22Rv1 (cell line): ENCODE results near the gene CCDC17.

Experiments
- ZFX ChIP-seq: fragments of 450-650 bp; IDR thresholded peaks from 2 replicates; pipeline ENCODE4 v1.6.1; 2017; ENCODE audit warnings: antibody characterized with exemption, borderline replicate concordance
- TF ChIP-seq, protein P1 (sequence below): fragments of 450-650 bp; IDR thresholded peaks from 2 replicates; pipeline ENCODE4 v1.5.1; 2017; ENCODE audit warnings: mild to moderate bottlenecking

DNA sequence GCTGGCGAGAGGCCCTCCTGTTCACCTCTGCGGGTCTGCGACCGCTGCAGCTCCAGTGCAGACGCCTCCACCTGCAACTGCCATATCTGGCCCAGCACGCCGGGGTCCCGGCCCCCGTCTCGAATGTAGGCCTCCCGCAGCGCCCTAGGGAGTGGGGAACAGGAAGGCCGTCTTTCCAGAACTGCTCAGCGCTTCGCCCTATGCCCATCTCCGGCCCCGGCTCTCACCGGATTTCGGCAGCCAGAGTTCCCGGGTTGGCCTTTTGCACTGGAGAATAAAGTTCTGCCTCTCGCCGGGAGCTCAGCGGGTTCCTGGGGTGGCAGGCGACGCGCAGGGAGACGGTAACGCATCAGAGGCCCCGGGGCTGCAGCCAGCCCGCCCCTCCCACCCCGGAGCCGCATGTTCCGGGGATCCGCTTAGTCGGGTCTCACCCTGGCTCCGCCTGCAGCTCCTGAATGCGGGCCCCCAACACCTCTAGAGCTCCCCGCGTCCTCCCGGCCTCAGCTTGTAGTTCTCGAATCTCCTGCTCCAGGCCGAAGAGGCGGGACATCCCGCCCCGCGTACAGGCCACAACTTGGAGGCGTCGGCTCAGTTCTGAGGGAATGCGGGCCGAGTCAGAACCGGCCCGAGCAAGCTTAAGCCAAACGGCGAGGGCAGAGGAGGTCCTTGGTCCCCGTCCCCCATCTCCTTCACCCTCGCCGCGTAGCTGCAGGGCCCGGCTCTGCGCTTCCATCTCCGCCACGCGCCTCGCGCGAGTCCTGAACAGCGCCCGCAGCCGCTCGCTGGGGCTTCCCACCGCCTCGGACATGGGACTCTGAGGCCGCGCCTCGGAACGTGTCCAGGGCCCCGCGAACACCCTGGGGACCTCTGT, 1.1 kb downstream of the CCDC17 start:
- TF ChIP-seq, protein P1, sequence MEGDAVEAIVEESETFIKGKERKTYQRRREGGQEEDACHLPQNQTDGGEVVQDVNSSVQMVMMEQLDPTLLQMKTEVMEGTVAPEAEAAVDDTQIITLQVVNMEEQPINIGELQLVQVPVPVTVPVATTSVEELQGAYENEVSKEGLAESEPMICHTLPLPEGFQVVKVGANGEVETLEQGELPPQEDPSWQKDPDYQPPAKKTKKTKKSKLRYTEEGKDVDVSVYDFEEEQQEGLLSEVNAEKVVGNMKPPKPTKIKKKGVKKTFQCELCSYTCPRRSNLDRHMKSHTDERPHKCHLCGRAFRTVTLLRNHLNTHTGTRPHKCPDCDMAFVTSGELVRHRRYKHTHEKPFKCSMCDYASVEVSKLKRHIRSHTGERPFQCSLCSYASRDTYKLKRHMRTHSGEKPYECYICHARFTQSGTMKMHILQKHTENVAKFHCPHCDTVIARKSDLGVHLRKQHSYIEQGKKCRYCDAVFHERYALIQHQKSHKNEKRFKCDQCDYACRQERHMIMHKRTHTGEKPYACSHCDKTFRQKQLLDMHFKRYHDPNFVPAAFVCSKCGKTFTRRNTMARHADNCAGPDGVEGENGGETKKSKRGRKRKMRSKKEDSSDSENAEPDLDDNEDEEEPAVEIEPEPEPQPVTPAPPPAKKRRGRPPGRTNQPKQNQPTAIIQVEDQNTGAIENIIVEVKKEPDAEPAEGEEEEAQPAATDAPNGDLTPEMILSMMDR, result no peak
- TF ChIP-seq ZFX, result no peak
